Left renal pelvis (tissue), 4 donors: ENCODE results near the gene FAF1. TPM values are rescaled to one million over a fixed set of nuclear protein-coding genes. Genes with fewer than 3 reads are reported as not detected.
"Not testable (repeated sequence)": the region's sequence is repeated elsewhere in the genome, so short reads cannot be mapped to it uniquely, and the experiment has no call there.

ENCODE experiments used
- DNase-seq, 4 donors: peaks; one replicate each; pipeline ENCODE4 v3.0.0-alpha.2; 2013; ENCODE audit warnings: low read depth in 4 of 4, low spot score in 3 of 4
- polyA plus RNA-seq, 4 donors: library from polyadenylated mRNA; unstranded; fragments of 120-200 nt; gene quantifications; one replicate each; pipeline ENCODE4 v1.2.1, GENCODE V29; 2013; ENCODE audit not compliant: insufficient read length in 4 of 4

Gene FAF1
- polyA plus RNA-seq, 4 donors, result 52.7 to 72.0 (median 64.6) TPM

- DNase-seq, result no peak
Observed at GRCh38 chr1:50917138-50918137, 42.6 kb downstream of the FAF1 start.

- DNase-seq, result no peak
Observed at GRCh38 chr1:50915621-50916020, 44.4 kb downstream of the FAF1 start.

GRCh38 chr1:50913954-50914353, 46.1 kb downstream of the FAF1 start:
- no peak for DNase-seq

GRCh38 chr1:50910356-50910755, 49.7 kb downstream of the FAF1 start:
- not testable (repeated sequence) for DNase-seq

- not testable (repeated sequence) for DNase-seq
Observed at GRCh38 chr1:50907610-50908009, 52.5 kb downstream of the FAF1 start.

GRCh38 chr1:50906050-50906449, 54.0 kb downstream of the FAF1 start:
- not testable (repeated sequence) for DNase-seq

GRCh38 chr1:50902419-50902818, 57.6 kb downstream of the FAF1 start:
- no peak for DNase-seq

GRCh38 chr1:50901872-50902271, 58.2 kb downstream of the FAF1 start:
- DNase-seq, result no peak

GRCh38 chr1:50898773-50899172, 61.3 kb downstream of the FAF1 start:
- DNase-seq, result no peak

GRCh38 chr1:50894340-50894739, 65.7 kb downstream of the FAF1 start:
- DNase-seq, result no peak

GRCh38 chr1:50893466-50893865, 66.6 kb downstream of the FAF1 start:
- DNase-seq, result no peak

GRCh38 chr1:50887555-50887954, 72.5 kb downstream of the FAF1 start:
- DNase-seq, result not testable (repeated sequence)

- DNase-seq, result no peak
Observed at GRCh38 chr1:50880373-50880772, 79.7 kb downstream of the FAF1 start.

- no peak for DNase-seq
Observed at GRCh38 chr1:50879137-50879536, 80.9 kb downstream of the FAF1 start.

GRCh38 chr1:50878434-50878833, 81.6 kb downstream of the FAF1 start:
- DNase-seq, result no peak

- no peak for DNase-seq
Observed at GRCh38 chr1:50877641-50878040, 82.4 kb downstream of the FAF1 start.

GRCh38 chr1:50873458-50874187, 86.4 kb downstream of the FAF1 start:
- DNase-seq, result peak in 2 of 4 donors; percentile 6 to 16

GRCh38 chr1:50864845-50865244, 95.2 kb downstream of the FAF1 start:
- not testable (repeated sequence) for DNase-seq

GRCh38 chr1:50861772-50862171, 98.3 kb downstream of the FAF1 start:
- DNase-seq, result no peak

- no peak for DNase-seq
Observed at GRCh38 chr1:50860702-50861101, 99.4 kb downstream of the FAF1 start.

- DNase-seq, result no peak
Observed at GRCh38 chr1:50860256-50860655, 99.8 kb downstream of the FAF1 start.

GRCh38 chr1:50859657-50860056, 100.4 kb downstream of the FAF1 start:
- no peak for DNase-seq
